PC-9 (cell line): ENCODE measurements around the gene NBEAL1. TPM values are rescaled to one million over a fixed set of nuclear protein-coding genes. Genes with fewer than 3 reads are reported as not detected.

Source experiments
- BruUV-seq: library from RNA; stranded (reverse); fragments of 400-500 nt; replicated peaks from 2 replicates; lab custom pipeline; 2021; lab: Mats Ljungman, UMichigan
- CTCF ChIA-PET: fragments of 300-600 bp; sonication (Branson Sonifier 250); formaldehyde crosslinking; loops from one replicate; lab custom pipeline; 2022; ENCODE audit warnings: antibody characterized with exemption; lab: Charles Lee
- POLR2A ChIA-PET: fragments of 300-600 bp; sonication (Branson Sonifier 250); formaldehyde crosslinking; loops from one replicate; lab custom pipeline; 2022; ENCODE audit warnings: antibody characterized with exemption; ENCODE audit not compliant: unreplicated experiment; lab: Charles Lee
- DNase-seq, 2 experiments: peaks; one replicate each; pipeline versions ENCODE4 v3.0.0 to v3.0.0-alpha.2; 2015 to 2022; ENCODE audit warnings: mixed read lengths in 1 of 2
- H2AFZ ChIP-seq: fragments of 200-600 bp; sonication (generic); 2 replicates; pipeline ENCODE4 v1.8.1; 2017; ENCODE audit warnings: antibody characterized with exemption
- H3F3A ChIP-seq: fragments of 200-600 bp; sonication (generic); 2 replicates; pipeline ENCODE4 v1.8.1; 2017; ENCODE audit warnings: antibody characterized with exemption, mild to moderate bottlenecking, low read depth; ENCODE audit not compliant: insufficient read depth
- H3K27ac ChIP-seq: fragments of 200-600 bp; sonication (generic); 2 replicates; pipeline ENCODE4 v1.6.1; 2016; ENCODE audit warnings: mixed run types
- H3K27me3 ChIP-seq: fragments of 200-600 bp; sonication (generic); 2 replicates; pipeline ENCODE4 v1.6.1; 2016; ENCODE audit warnings: low read depth, mixed run types; ENCODE audit not compliant: insufficient read depth
- H3K36me3 ChIP-seq: fragments of 200-600 bp; sonication (generic); 2 replicates; pipeline ENCODE4 v1.6.1; 2016; ENCODE audit warnings: low read depth, mixed run types
- H3K4me1 ChIP-seq: fragments of 200-600 bp; sonication (generic); replicated peaks from 2 replicates; pipeline ENCODE4 v1.6.1; 2016; ENCODE audit warnings: mixed run types; ENCODE audit not compliant: insufficient read depth
- H3K4me2 ChIP-seq: fragments of 200-600 bp; sonication (generic); 2 replicates; pipeline ENCODE4 v1.6.1; 2017; ENCODE audit warnings: mixed run types
- H3K4me3 ChIP-seq: fragments of 200-600 bp; sonication (generic); 2 replicates; pipeline ENCODE4 v1.6.1; 2016; ENCODE audit warnings: mixed run types
- H3K79me2 ChIP-seq: fragments of 200-600 bp; sonication (generic); 2 replicates; pipeline ENCODE4 v1.6.1; 2017; ENCODE audit warnings: low read depth, mixed run types
- H3K9me2 ChIP-seq: fragments of 200-600 bp; sonication (generic); 2 replicates; pipeline ENCODE4 v1.8.1; 2017; ENCODE audit warnings: mild to moderate bottlenecking; ENCODE audit not compliant: insufficient read depth
- H3K9me3 ChIP-seq: fragments of 200-600 bp; sonication (generic); 2 replicates; pipeline ENCODE4 v1.8.1; 2016; ENCODE audit warnings: low read depth; ENCODE audit not compliant: insufficient read depth
- H4K20me1 ChIP-seq: fragments of 200-600 bp; sonication (generic); 2 replicates; pipeline ENCODE4 v1.8.1; 2017; ENCODE audit not compliant: insufficient read depth
- CTCF ChIP-seq: fragments of 200-600 bp; sonication (generic); conservative IDR thresholded peaks from 2 replicates; pipeline ENCODE4 v1.6.1; 2017; ENCODE audit warnings: mixed run types, antibody characterized with exemption, mild to moderate bottlenecking, moderate library complexity
- EZH2 ChIP-seq: fragments of 200-600 bp; sonication (generic); IDR thresholded peaks from 2 replicates; pipeline ENCODE4 v1.8.0; 2017; ENCODE audit warnings: antibody characterized with exemption, low read depth
- intact Hi-C: fragments of 100-400 bp; cut with micrococcal nuclease; formaldehyde crosslinking; loops from one replicate; pipeline ENCODE4 v1.10.0; 2022; ENCODE audit not compliant: unreplicated experiment
- total RNA-seq: library from RNA; stranded (reverse); gene quantifications from 2 replicates; pipeline ENCODE4 v1.2.3, GENCODE V29; 2021

Gene NBEAL1
- total RNA-seq, 1 experiment from 2014 or later: 19.5 TPM

GRCh38 chr2:203238704-203239526 is 224.2 kb downstream of the NBEAL1 start, which contains the start of gene CYP20A1:
Gene CYP20A1, plus strand, starts transcription at chr2:203239018. Its CDS starts 45 bp downstream, at chr2:203239063.
- Histone ChIP-seq H3K9me2 (no peaks in the 10 kb centered on the region), H3K9me3 (no peaks in the 10 kb centered on the region), H3K79me2 (peaks cover 7% of the 10 kb centered on the region; the same call in 1 of the 2 replicates), H3F3A (peaks cover 9% of the 10 kb centered on the region; the same call in 1 of the 2 replicates), H3K27ac (peak within 1 kb of the TSS; percentile 82), H3K4me3 (peak within 1 kb of the TSS; percentile 97), H2AFZ (peak within 1 kb of the TSS; percentile 93), H3K36me3 (no peaks in the 10 kb centered on the region), H3K27me3 (no peaks in the 10 kb centered on the region), H3K4me1 (peaks cover 5% of the 10 kb centered on the region; the same call in 1 of the 2 replicates), H3K4me2 (peak within 1 kb of the TSS; percentile 76), H4K20me1 (no peaks in the 10 kb centered on the region)
- DNase-seq: peak; percentile 78 to 93
- intact Hi-C loops: loop anchor here (2.0 kb wide), 1 partner anchor 328 kb away; the partner anchor contains the start of gene WDR12
- CTCF ChIA-PET: interaction anchor here (0.8 kb wide), 1 partner anchor 1808 kb away, joined by 3 read pairs; no protein-coding TSS in a partner anchor
- no TSS peak for BruUV-seq
- POLR2A ChIA-PET: interaction anchor here (0.8 kb wide), 1 partner anchor 16 kb away, joined by 5 read pairs; no protein-coding TSS in a partner anchor
- no peak for TF ChIP-seq EZH2
- TF ChIP-seq CTCF: no peak; the same call in 1 of the 2 replicates

- POLR2A ChIA-PET: no interaction called here
These were observed 225.8 kb downstream of the NBEAL1 start for GRCh38 chr2:203240491-203240890.

More at GRCh38 chr2:203240491-203240890, 225.8 kb downstream of the NBEAL1 start:
- TF ChIP-seq EZH2 (no peak), CTCF (no peak)
- Histone ChIP-seq H3K9me3 (no peaks in the 10 kb centered on the region), H3K4me3 (peak overlapping the region; percentile 97; the same call in 1 of the 2 replicates), H3K4me2 (peak overlapping the region; percentile 76), H2AFZ (no peak overlapping the region), H4K20me1 (no peaks in the 10 kb centered on the region), H3K36me3 (no peaks in the 10 kb centered on the region), H3K27ac (0 out of 2 replicates have a peak overlapping the region, but pooled peaks have one; percentile 82), H3K79me2 (peaks cover 7% of the 10 kb centered on the region; the same call in 1 of the 2 replicates), H3K27me3 (no peaks in the 10 kb centered on the region), H3K9me2 (no peaks in the 10 kb centered on the region), H3F3A (peaks cover 9% of the 10 kb centered on the region; the same call in 1 of the 2 replicates), H3K4me1 (peaks cover 5% of the 10 kb centered on the region; the same call in 1 of the 2 replicates)
- intact Hi-C loops: no loop called here
- no peak for DNase-seq
- BruUV-seq: no TSS peak
- CTCF ChIA-PET: interaction anchor here (0.6 kb wide), 1 partner anchor 669 kb away, joined by 4 read pairs; no protein-coding TSS in a partner anchor
